Endodermal cell (in vitro differentiated cells): ENCODE data around the gene FNBP1. TPM values are rescaled to one million over a fixed set of nuclear protein-coding genes. Genes with fewer than 3 reads are reported as not detected.

Experiments
- DNase-seq: peaks from one replicate; pipeline ENCODE4 v3.0.0-alpha.2; 2017
- H3K27ac ChIP-seq: 2 replicates; pipeline ENCODE4 v1.5.1; 2013; ENCODE audit warnings: mild to moderate bottlenecking, low read depth, low read length, moderate library complexity
- H3K27me3 ChIP-seq: 2 replicates; pipeline ENCODE4 v1.6.1; 2013; ENCODE audit warnings: mild to moderate bottlenecking, low read length, moderate library complexity; ENCODE audit not compliant: insufficient read depth, control insufficient read depth, poor library complexity, severe bottlenecking
- H3K36me3 ChIP-seq: 2 replicates; pipeline ENCODE4 v1.7.0; 2013; ENCODE audit warnings: mild to moderate bottlenecking, low read length, moderate library complexity; ENCODE audit not compliant: control insufficient read depth, insufficient read depth
- H3K4me1 ChIP-seq: one replicate; pipeline ENCODE4 v1.7.0; 2013; ENCODE audit warnings: low read length; ENCODE audit not compliant: control insufficient read depth, insufficient read depth
- H3K4me3 ChIP-seq: 2 replicates; pipeline ENCODE4 v1.5.1; 2013; ENCODE audit warnings: mild to moderate bottlenecking, low read length, moderate library complexity
- H3K9ac ChIP-seq: 2 replicates; pipeline ENCODE4 v1.6.1; 2013; ENCODE audit warnings: mild to moderate bottlenecking, low read length, moderate library complexity; ENCODE audit not compliant: poor library complexity, severe bottlenecking; ENCODE audit errors: extremely low read depth
- H3K9me3 ChIP-seq: 2 replicates; pipeline ENCODE4 v1.6.1; 2013; ENCODE audit warnings: mild to moderate bottlenecking, low read length, moderate library complexity; ENCODE audit not compliant: control insufficient read depth
- H3K27ac Mint-ChIP-seq: 2 replicates; pipeline ENCODE4 v1.8.0; 2020; ENCODE audit warnings: mixed read lengths
- H3K27me3 Mint-ChIP-seq: 2 replicates; pipeline ENCODE4 v1.8.0; 2021; ENCODE audit warnings: mild to moderate bottlenecking, mixed read lengths; ENCODE audit not compliant: insufficient read depth
- H3K36me3 Mint-ChIP-seq: 2 replicates; pipeline ENCODE4 v1.8.0; 2020; ENCODE audit warnings: low read depth, mixed read lengths
- H3K4me1 Mint-ChIP-seq: 2 replicates; pipeline ENCODE4 v1.8.0; 2020; ENCODE audit warnings: mixed read lengths
- H3K4me3 Mint-ChIP-seq: 2 replicates; pipeline ENCODE4 v1.8.0; 2020; ENCODE audit warnings: mild to moderate bottlenecking, moderate library complexity, mixed read lengths
- H3K9me3 Mint-ChIP-seq: 2 replicates; pipeline ENCODE4 v1.8.0; 2020; ENCODE audit warnings: mild to moderate bottlenecking, mixed read lengths
- whole genome bisulfite sequencing, 2 experiments: methylation state at CpG; one replicate each; pipeline versions ENCODE4 v1.1.5 to v1.1.7; 2013; ENCODE audit warnings: missing lambda C conversion rate in 2 of 2, mixed read lengths in 1 of 2; ENCODE audit not compliant: insufficient coverage in 1 of 2, insufficient read length in 1 of 2; 5-methylcytosine and 5-hydroxymethylcytosine counted together
- total RNA-seq, 2 donors: library from RNA; stranded (reverse); fragmentation: NEBNext Ultra II Directional in 1 of 2; extraction: Animal tissue kit (Norgen Biotek cat#: 25700) in 1 of 2; gene quantifications; 2 replicates in 1 of 2; 3 replicates in 1 of 2; pipeline ENCODE4 v1.2.1, GENCODE V29; 2021
- TF ChIP-seq, protein P1 (sequence below): fragments of 200-600 bp; sonication (generic); conservative IDR thresholded peaks from 2 replicates; pipeline ENCODE4 v1.5.0; 2021; ENCODE audit warnings: antibody characterized with exemption, mild to moderate bottlenecking

FNBP1 gene
- total RNA-seq, 2 donors from 2014 or later = 41.4 to 43.3 TPM

DNA sequence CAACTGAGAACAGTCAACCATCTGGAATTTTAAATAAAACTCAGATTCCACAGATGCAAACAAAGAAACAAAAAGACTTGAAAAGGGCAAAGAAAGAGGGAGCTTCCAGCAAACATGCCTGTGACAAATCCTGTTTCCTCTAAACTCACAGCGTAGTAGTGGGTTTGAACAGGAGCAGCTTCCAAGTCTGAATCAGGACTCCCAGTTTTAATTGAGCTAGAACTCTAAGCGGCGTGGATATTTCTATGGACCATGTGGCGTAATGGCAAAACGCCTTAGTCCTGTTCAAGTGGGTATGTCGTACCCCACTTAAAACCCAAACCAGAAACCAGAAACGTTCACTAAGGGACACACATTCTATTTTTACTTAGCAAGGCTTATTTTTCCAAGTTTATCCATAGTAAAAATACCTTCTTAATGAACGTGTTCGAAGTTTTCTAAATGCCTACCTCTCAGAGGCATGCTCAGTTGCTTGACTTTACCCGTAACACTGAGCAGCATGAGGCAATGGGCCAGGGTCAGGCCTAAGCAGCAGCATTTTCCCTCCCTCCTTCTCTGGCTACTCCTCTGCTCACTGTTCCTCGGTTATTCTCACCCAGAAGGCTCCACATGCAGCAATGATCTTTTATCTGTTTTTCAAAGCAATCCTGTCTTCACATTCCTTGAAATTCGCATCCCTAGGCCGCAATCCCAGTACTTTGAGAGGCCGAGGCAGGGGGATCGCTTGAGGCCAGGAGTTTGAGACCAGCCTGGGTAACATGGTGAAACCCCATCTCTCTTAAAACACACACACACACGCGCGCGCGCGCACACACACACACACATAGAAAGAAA lies 77.9 kb downstream of the FNBP1 start:
- Histone ChIP-seq H3K4me1 (no peaks in the 10 kb centered on the region), H3K9ac (no peak overlapping the region), H3K27ac (peak overlapping the region; percentile 10), H3K36me3 (no peaks in the 10 kb centered on the region), H3K9me3 (no peaks in the 10 kb centered on the region), H3K27me3 (no peaks in the 10 kb centered on the region), H3K4me3 (no peak overlapping the region)
- Mint-ChIP-seq H3K36me3 (peaks cover 18% of the 10 kb centered on the region), H3K4me1 (peaks cover 46% of the 10 kb centered on the region), H3K27me3 (no peaks in the 10 kb centered on the region), H3K27ac (peak overlapping the region; percentile 78), H3K9me3 (no peaks in the 10 kb centered on the region), H3K4me3 (no peak overlapping the region)
- 75 to 80% methylated on average over 14 to 15 of the region's 21 CpGs for whole genome bisulfite sequencing, 2 experiments
- peak; percentile 59 for DNase-seq
- TF ChIP-seq, protein P1, sequence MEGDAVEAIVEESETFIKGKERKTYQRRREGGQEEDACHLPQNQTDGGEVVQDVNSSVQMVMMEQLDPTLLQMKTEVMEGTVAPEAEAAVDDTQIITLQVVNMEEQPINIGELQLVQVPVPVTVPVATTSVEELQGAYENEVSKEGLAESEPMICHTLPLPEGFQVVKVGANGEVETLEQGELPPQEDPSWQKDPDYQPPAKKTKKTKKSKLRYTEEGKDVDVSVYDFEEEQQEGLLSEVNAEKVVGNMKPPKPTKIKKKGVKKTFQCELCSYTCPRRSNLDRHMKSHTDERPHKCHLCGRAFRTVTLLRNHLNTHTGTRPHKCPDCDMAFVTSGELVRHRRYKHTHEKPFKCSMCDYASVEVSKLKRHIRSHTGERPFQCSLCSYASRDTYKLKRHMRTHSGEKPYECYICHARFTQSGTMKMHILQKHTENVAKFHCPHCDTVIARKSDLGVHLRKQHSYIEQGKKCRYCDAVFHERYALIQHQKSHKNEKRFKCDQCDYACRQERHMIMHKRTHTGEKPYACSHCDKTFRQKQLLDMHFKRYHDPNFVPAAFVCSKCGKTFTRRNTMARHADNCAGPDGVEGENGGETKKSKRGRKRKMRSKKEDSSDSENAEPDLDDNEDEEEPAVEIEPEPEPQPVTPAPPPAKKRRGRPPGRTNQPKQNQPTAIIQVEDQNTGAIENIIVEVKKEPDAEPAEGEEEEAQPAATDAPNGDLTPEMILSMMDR = no peak

DNA sequence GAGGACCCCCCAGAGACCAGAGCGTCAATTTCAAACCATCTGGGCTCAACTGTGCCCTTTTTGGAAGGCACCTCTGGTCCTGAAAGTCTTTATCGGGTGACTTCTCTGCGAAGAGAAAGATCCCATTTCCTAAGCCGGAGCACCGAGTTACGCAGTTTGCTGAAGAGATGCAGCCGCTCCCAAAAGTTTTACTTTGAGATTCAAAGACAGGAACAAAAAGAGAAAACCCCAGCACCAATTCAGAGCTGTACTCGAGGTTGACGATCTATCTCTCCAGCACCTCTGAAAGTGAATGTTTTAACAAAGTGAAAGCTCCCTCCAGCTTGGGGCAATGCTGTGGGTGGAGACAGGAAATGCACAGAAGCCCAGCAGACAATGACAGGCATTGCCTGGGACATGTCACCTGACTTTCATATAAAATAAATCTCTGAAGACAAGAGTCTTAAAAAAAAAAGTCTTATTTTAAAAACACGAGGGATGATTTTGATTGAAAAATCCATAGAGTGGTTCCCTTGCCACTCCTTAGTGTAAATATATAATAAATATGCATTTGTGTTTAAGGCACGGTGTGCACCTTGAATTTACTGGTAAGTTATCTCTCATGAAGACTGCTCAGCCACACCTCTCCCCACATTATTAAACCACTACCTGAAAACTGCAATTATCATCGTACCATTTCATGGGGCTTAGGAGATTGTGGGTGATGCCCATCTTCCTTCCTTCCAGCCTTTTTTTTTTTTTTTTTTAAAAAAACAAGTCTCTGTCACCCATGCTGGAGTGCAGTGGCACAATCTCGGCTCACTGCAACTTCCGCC lies 79.9 kb downstream of the FNBP1 start:
- H3K9me3 Mint-ChIP-seq = no peaks in the 10 kb centered on the region
- TF ChIP-seq, protein P1 = no peak
- H3K4me1 ChIP-seq = no peaks in the 10 kb centered on the region
- DNase-seq = peak; percentile 71
- WGBS, 2 experiments = 27 to 54% methylated on average over 6 to 14 of the region's 14 CpGs
- H3K27ac ChIP-seq = peak overlapping the region; percentile 81
- H3K27me3 Mint-ChIP-seq = no peaks in the 10 kb centered on the region
- no peaks in the 10 kb centered on the region for H3K36me3 ChIP-seq
- peaks cover 24% of the 10 kb centered on the region for H3K36me3 Mint-ChIP-seq
- H3K9me3 ChIP-seq = no peaks in the 10 kb centered on the region
- peak overlapping the region; percentile 42 for H3K4me3 Mint-ChIP-seq
- no peaks in the 10 kb centered on the region for H3K27me3 ChIP-seq
- H3K4me3 ChIP-seq = peak overlapping the region; percentile 58
- no peak overlapping the region for H3K9ac ChIP-seq
- H3K4me1 Mint-ChIP-seq = peaks cover 46% of the 10 kb centered on the region
- H3K27ac Mint-ChIP-seq = peak overlapping the region; percentile 12

DNA sequence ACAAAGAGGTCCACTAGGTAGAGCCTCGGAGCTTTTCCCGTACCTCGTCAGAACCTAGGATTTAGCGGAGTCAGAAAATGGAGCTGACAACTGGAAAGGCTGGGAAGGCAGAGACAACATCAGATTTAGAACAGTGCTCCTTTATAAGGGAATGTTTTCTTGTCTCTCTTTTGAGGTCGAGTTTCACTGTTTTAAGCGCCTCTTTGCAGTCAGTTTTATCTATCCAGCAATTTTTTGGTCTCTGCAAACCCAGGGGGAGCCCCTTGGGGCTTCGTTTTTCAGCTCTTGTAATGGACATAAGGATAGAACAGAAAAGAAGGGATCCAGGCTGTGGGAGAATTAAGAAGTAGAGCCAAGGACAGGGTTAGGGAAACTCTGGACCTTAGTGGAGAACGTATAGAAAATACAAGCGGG lies 80.5 kb downstream of the FNBP1 start:
- Histone ChIP-seq H3K27me3 (no peaks in the 10 kb centered on the region), H3K4me1 (no peaks in the 10 kb centered on the region), H3K4me3 (no peak overlapping the region), H3K9ac (no peak overlapping the region), H3K9me3 (no peaks in the 10 kb centered on the region), H3K27ac (peak overlapping the region; percentile 81), H3K36me3 (peaks cover 5% of the 10 kb centered on the region)
- DNase-seq = no peak
- Mint-ChIP-seq H3K9me3 (no peaks in the 10 kb centered on the region), H3K36me3 (peaks cover 29% of the 10 kb centered on the region), H3K4me3 (peak overlapping the region; percentile 42), H3K4me1 (peaks cover 45% of the 10 kb centered on the region), H3K27me3 (no peaks in the 10 kb centered on the region), H3K27ac (peak overlapping the region; percentile 12)
- WGBS, 2 experiments = 44 to 58% methylated on average over 7 to 9 of the region's 9 CpGs
- TF ChIP-seq, protein P1 = no peak
